Neural progenitor cell (in vitro differentiated cells): ENCODE measurements around the gene RHOG.

Source experiments
- EZH2 ChIP-seq: fragments of 200-600 bp; sonication (generic); IDR thresholded peaks from 2 replicates; pipeline ENCODE4 v1.6.1; 2017; ENCODE audit warnings: antibody characterized with exemption, mild to moderate bottlenecking, moderate library complexity
- EZH2phosphoT487 ChIP-seq: fragments of 200-600 bp; sonication (generic); IDR thresholded peaks from 2 replicates; pipeline ENCODE4 v1.6.1; 2017; ENCODE audit warnings: antibody characterized with exemption
- TF ChIP-seq, protein P1 (sequence below): fragments of 200-600 bp; sonication (generic); IDR thresholded peaks from 2 replicates; pipeline ENCODE4 v1.5.1; 2017; ENCODE audit warnings: antibody characterized with exemption, mild to moderate bottlenecking

DNA sequence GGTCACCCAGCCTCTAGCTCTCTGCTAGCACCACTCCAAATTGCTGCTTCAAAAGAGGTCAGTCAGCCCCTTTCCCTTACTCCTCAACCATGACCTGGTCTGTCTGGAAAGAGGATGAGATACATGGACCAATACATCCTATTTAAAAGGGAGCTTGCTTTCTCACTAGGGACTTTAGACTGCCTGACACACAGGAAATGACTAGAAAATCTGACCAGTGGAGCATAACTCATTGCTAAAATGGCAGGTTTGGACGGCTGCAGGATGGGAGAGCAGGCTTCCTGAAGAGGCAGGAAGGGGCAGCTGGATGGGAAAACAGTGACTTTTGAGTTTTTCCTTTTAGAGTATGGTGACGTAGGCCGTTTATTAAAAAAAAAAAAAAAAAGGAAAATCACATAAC is 40.0 kb upstream of the RHOG start:
- TF ChIP-seq, protein P1, sequence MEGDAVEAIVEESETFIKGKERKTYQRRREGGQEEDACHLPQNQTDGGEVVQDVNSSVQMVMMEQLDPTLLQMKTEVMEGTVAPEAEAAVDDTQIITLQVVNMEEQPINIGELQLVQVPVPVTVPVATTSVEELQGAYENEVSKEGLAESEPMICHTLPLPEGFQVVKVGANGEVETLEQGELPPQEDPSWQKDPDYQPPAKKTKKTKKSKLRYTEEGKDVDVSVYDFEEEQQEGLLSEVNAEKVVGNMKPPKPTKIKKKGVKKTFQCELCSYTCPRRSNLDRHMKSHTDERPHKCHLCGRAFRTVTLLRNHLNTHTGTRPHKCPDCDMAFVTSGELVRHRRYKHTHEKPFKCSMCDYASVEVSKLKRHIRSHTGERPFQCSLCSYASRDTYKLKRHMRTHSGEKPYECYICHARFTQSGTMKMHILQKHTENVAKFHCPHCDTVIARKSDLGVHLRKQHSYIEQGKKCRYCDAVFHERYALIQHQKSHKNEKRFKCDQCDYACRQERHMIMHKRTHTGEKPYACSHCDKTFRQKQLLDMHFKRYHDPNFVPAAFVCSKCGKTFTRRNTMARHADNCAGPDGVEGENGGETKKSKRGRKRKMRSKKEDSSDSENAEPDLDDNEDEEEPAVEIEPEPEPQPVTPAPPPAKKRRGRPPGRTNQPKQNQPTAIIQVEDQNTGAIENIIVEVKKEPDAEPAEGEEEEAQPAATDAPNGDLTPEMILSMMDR, result no peak
- TF ChIP-seq EZH2 (no peak), EZH2phosphoT487 (no peak)
